ENCODE results near the gene DNAJB9.

DNA sequence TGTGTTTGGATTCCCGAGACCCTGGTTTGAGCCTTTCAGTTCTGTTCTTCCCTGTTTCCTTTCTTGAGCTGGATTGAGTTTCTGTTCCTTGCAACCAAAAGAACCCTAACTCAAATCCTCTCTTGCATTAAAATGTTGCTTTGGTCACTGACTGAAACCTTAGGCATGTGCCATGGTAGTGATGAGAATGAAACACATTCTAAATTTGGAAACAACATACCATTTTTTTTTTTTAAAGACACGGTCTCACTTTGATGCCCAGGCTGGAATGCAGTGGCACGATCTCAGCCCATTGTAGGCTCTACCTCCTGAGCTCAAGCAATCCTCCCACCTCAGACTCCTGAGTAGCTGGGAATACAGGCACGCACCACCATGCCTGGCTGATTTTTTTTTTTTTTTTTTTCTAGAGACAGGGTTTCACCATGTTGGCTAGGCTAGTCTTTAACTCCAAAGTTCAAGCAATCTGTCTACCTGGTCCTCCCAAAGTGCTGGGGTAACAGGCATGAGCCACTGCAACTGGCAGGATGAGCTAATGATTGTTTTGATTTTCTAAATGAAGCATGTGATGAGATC lies 8.5 kb upstream of the DNAJB9 start:
- TF ChIP-seq, protein P1, sequence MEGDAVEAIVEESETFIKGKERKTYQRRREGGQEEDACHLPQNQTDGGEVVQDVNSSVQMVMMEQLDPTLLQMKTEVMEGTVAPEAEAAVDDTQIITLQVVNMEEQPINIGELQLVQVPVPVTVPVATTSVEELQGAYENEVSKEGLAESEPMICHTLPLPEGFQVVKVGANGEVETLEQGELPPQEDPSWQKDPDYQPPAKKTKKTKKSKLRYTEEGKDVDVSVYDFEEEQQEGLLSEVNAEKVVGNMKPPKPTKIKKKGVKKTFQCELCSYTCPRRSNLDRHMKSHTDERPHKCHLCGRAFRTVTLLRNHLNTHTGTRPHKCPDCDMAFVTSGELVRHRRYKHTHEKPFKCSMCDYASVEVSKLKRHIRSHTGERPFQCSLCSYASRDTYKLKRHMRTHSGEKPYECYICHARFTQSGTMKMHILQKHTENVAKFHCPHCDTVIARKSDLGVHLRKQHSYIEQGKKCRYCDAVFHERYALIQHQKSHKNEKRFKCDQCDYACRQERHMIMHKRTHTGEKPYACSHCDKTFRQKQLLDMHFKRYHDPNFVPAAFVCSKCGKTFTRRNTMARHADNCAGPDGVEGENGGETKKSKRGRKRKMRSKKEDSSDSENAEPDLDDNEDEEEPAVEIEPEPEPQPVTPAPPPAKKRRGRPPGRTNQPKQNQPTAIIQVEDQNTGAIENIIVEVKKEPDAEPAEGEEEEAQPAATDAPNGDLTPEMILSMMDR (IDR thresholded peaks at IDR 0.05), result no peak
- TF ChIP-seq POLR2A (IDR thresholded peaks at IDR 0.05), result no peak
